ENCODE results near the gene ARAP2. TPM values are rescaled to one million over a fixed set of nuclear protein-coding genes. Genes with fewer than 3 reads are reported as not detected.

Gene ARAP2
- 0.29 TPM for polyA plus RNA-seq (2012; ENCODE audit: insufficient read length, low read depth)

GRCh38 chr4:36244257-36245082, at the start of gene ARAP2:
TSS of gene ARAP2 (minus strand) at chr4:36244514. CDS start at chr4:36229486, 15,028 bp downstream.
- TF ChIP-seq REST (IDR thresholded peaks at IDR 0.05; ENCODE audit: insufficient read depth in 1 of 2, low read depth in 2 of 2, low read length in 2 of 2) (no peak), TAF1 (IDR thresholded peaks at IDR 0.05; ENCODE audit: borderline replicate concordance, insufficient read depth, low read length) (no peak), FOXP2 (optimal IDR thresholded peaks at IDR 0.05; ENCODE audit: borderline replicate concordance, extremely low read depth, extremely low read length, insufficient read depth) (no peak), SIN3A (IDR thresholded peaks at IDR 0.05; ENCODE audit: borderline replicate concordance, insufficient read depth, low read length) (no peak), POLR2AphosphoS5 (IDR thresholded peaks at IDR 0.05; ENCODE audit: low read depth, low read length) (no peak)

GRCh38 chr4:36292556-36293188, 48.4 kb upstream of the ARAP2 start:
- TF ChIP-seq SIN3A (IDR thresholded peaks at IDR 0.05; ENCODE audit: borderline replicate concordance, insufficient read depth, low read length), result no peak

GRCh38 chr4:36290641-36291040, 46.3 kb upstream of the ARAP2 start:
- no peak for TF ChIP-seq REST (IDR thresholded peaks at IDR 0.05; ENCODE audit: insufficient read depth in 1 of 2, low read depth in 2 of 2, low read length in 2 of 2)
- no peak for TF ChIP-seq POLR2AphosphoS5 (IDR thresholded peaks at IDR 0.05; ENCODE audit: low read depth, low read length)
- no peak for TF ChIP-seq TAF1 (IDR thresholded peaks at IDR 0.05; ENCODE audit: borderline replicate concordance, insufficient read depth, low read length)
- no peak for TF ChIP-seq FOXP2 (optimal IDR thresholded peaks at IDR 0.05; ENCODE audit: borderline replicate concordance, extremely low read depth, extremely low read length, insufficient read depth)
- TF ChIP-seq SIN3A (IDR thresholded peaks at IDR 0.05; ENCODE audit: borderline replicate concordance, insufficient read depth, low read length), result no peak

GRCh38 chr4:36288731-36289426, 44.6 kb upstream of the ARAP2 start:
- TF ChIP-seq SIN3A (IDR thresholded peaks at IDR 0.05; ENCODE audit: borderline replicate concordance, insufficient read depth, low read length), result no peak
- no peak for TF ChIP-seq REST (IDR thresholded peaks at IDR 0.05; ENCODE audit: insufficient read depth in 1 of 2, low read depth in 2 of 2, low read length in 2 of 2)
- TF ChIP-seq POLR2AphosphoS5 (IDR thresholded peaks at IDR 0.05; ENCODE audit: low read depth, low read length), result no peak
- TF ChIP-seq TAF1 (IDR thresholded peaks at IDR 0.05; ENCODE audit: borderline replicate concordance, insufficient read depth, low read length), result no peak
- TF ChIP-seq FOXP2 (optimal IDR thresholded peaks at IDR 0.05; ENCODE audit: borderline replicate concordance, extremely low read depth, extremely low read length, insufficient read depth), result no peak

- TF ChIP-seq POLR2AphosphoS5 (IDR thresholded peaks at IDR 0.05; ENCODE audit: low read depth, low read length), result no peak
- TF ChIP-seq REST (IDR thresholded peaks at IDR 0.05; ENCODE audit: insufficient read depth in 1 of 2, low read depth in 2 of 2, low read length in 2 of 2), result no peak
- no peak for TF ChIP-seq TAF1 (IDR thresholded peaks at IDR 0.05; ENCODE audit: borderline replicate concordance, insufficient read depth, low read length)
- TF ChIP-seq SIN3A (IDR thresholded peaks at IDR 0.05; ENCODE audit: borderline replicate concordance, insufficient read depth, low read length), result no peak
- no peak for TF ChIP-seq FOXP2 (optimal IDR thresholded peaks at IDR 0.05; ENCODE audit: borderline replicate concordance, extremely low read depth, extremely low read length, insufficient read depth)
Observed at GRCh38 chr4:36286481-36286871, 42.2 kb upstream of the ARAP2 start.

All from PFSK-1 (cell line).